ENCODE results near the gene KNL1.

DNA sequence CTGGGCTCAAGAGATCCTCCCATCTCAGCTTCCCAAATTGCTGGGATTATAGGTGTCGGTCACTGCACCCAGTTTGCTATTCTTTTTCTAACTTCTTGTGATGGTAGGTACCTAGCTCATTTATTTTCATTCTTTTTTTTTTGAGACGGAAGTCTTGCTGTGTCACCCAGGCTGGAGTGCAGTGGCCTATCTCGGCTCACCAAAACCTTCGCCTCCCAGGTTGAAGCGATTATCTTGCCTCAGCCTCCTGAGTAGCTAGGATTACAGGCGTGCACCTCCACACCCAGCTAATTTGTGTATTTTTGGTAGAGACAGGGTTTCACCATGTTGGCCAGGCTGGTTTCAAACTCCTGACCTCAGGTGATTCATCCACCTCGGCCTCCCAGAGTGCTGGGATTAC, 70.9 kb downstream of the KNL1 start:
- TF ChIP-seq POLR2A (IDR thresholded peaks at IDR 0.05) (no peak), CTCF (IDR thresholded peaks at IDR 0.05) (no peak), POLR2AphosphoS5 (IDR thresholded peaks at IDR 0.05) (no peak), EP300 (IDR thresholded peaks at IDR 0.05) (no peak)
